ENCODE data around the gene MT1B. TPM values are rescaled to one million over a fixed set of nuclear protein-coding genes. Genes with fewer than 3 reads are reported as not detected.

The MT1B gene
- total RNA-seq, 1 experiment from 2014 or later, result not detected

- BruUV-seq (replicated peaks), result no TSS peak
- Histone ChIP-seq H3K27ac (ENCODE audit: low read depth, low read length) (no peak overlapping the region), H3K4me2 (ENCODE audit: low read length) (peak overlapping the region; percentile 51), H3K36me3 (ENCODE audit: control insufficient read depth in 1 of 2, insufficient read depth in 2 of 2, low read length in 2 of 2) (no peaks in the 10 kb centered on the region), H2AFZ (ENCODE audit: low read depth, low read length, poor library complexity, severe bottlenecking) (peak overlapping the region; percentile 57), H3K79me2 (ENCODE audit: insufficient read depth, low read length) (no peaks in the 10 kb centered on the region), H3K4me3 (replicated peaks in 1 of 2; ENCODE audit: low read depth in 1 of 2, low read length in 2 of 2) (no peak overlapping the region), H3K9ac (ENCODE audit: low read length) (no peak overlapping the region), H3K9me2 (ENCODE audit: insufficient read depth) (no peaks in the 10 kb centered on the region), H4K20me1 (ENCODE audit: insufficient read depth) (no peaks in the 10 kb centered on the region), H3K27me3 (ENCODE audit: insufficient read depth, low read length) (no peaks in the 10 kb centered on the region), H3K4me1 (ENCODE audit: control insufficient read depth in 1 of 2, insufficient read depth in 2 of 2, low read length in 2 of 2) (peaks cover 13 to 32% of the 10 kb centered on the region in 2 experiments; a peak in 3 of 4 replicates), H3K9me3 (ENCODE audit: control insufficient read depth in 1 of 2, insufficient read depth in 1 of 2, low read depth in 1 of 2, low read length in 2 of 2) (no peaks in the 10 kb centered on the region)
- DNase-seq (ENCODE audit: low read depth, low spot score) (no peak), ATAC-seq (no peak)
- ChIA-PET POLR2A (interaction anchor here (0.8 to 1.8 kb wide), 5 partner anchors 24 to 72 kb away, joined by 3 to 6 read pairs (median 4); partner anchors contain the start of genes MT1E and MT2A), CTCF (interaction anchor here (1.4 kb wide), 1 partner anchor 75 kb away, joined by 3 read pairs; no protein-coding TSS in a partner anchor), RAD21 (ENCODE audit: low non-redundant PET in 1 of 2, low total read pairs in 2 of 2, uncharacterized antibody in 2 of 2, unreplicated experiment in 2 of 2) (interaction anchor here in 1 of 2 experiments (0.8 kb wide), 1 partner anchor 52 kb away, joined by 3 read pairs; no protein-coding TSS in a partner anchor)
- no peak for TF ChIP-seq SRF (IDR thresholded peaks at IDR 0.05; ENCODE audit: low read depth)
- intact Hi-C loops (cut with micrococcal nuclease), result no loop called here
Observed at GRCh38 chr16:56679078-56679730, 27.5 kb downstream of the MT1B start.

- ChIA-PET CTCF (interaction anchor here (1.4 kb wide), 1 partner anchor 76 kb away, joined by 3 read pairs; no protein-coding TSS in a partner anchor), POLR2A (interaction anchor here (0.8 to 1.8 kb wide), 5 partner anchors 25 to 73 kb away, joined by 3 to 6 read pairs (median 4); partner anchors contain the start of genes MT1E and MT2A), RAD21 (ENCODE audit: low non-redundant PET in 1 of 2, low total read pairs in 2 of 2, uncharacterized antibody in 2 of 2, unreplicated experiment in 2 of 2) (interaction anchor here in 1 of 2 experiments (0.7 to 0.8 kb wide), 2 partner anchors 53 to 54 kb away, joined by 3 read pairs; partner anchors contain the start of gene MT1E)
- Histone ChIP-seq H3K4me2 (ENCODE audit: low read length) (peak overlapping the region; percentile 51), H2AFZ (ENCODE audit: low read depth, low read length, poor library complexity, severe bottlenecking) (peak overlapping the region; percentile 57), H4K20me1 (ENCODE audit: insufficient read depth) (no peaks in the 10 kb centered on the region), H3K9me2 (ENCODE audit: insufficient read depth) (no peaks in the 10 kb centered on the region), H3K4me3 (replicated peaks in 1 of 2; ENCODE audit: low read depth in 1 of 2, low read length in 2 of 2) (no peak overlapping the region), H3K79me2 (ENCODE audit: insufficient read depth, low read length) (no peaks in the 10 kb centered on the region), H3K27me3 (ENCODE audit: insufficient read depth, low read length) (no peaks in the 10 kb centered on the region), H3K36me3 (ENCODE audit: control insufficient read depth in 1 of 2, insufficient read depth in 2 of 2, low read length in 2 of 2) (no peaks in the 10 kb centered on the region), H3K4me1 (ENCODE audit: control insufficient read depth in 1 of 2, insufficient read depth in 2 of 2, low read length in 2 of 2) (peaks cover 13 to 32% of the 10 kb centered on the region in 2 experiments; a peak in 3 of 4 replicates), H3K9me3 (ENCODE audit: control insufficient read depth in 1 of 2, insufficient read depth in 1 of 2, low read depth in 1 of 2, low read length in 2 of 2) (no peaks in the 10 kb centered on the region), H3K9ac (ENCODE audit: low read length) (no peak overlapping the region), H3K27ac (ENCODE audit: low read depth, low read length) (no peak overlapping the region)
- intact Hi-C loops (cut with micrococcal nuclease), result loop anchor here (5.0 kb wide), 2 partner anchors 53 to 1178 kb away; partner anchors contain the start of gene MT1E
- no TSS peak for BruUV-seq (replicated peaks)
- peak; percentile 65 for DNase-seq (ENCODE audit: low read depth, low spot score)
- ATAC-seq, result peak; percentile 33; the same call in 1 of the 2 replicates
- TF ChIP-seq, protein P1, sequence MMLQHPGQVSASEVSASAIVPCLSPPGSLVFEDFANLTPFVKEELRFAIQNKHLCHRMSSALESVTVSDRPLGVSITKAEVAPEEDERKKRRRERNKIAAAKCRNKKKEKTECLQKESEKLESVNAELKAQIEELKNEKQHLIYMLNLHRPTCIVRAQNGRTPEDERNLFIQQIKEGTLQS (IDR thresholded peaks at IDR 0.05), result no peak
- no peak for TF ChIP-seq POLR2A (IDR thresholded peaks at IDR 0.05; ENCODE audit: borderline replicate concordance, extremely low read depth, insufficient read depth, insufficient read length)
- peak; percentile 76 for TF ChIP-seq SP1 (IDR thresholded peaks at IDR 0.05; ENCODE audit: low read depth)
- 0 out of 2 replicates have a peak, but pooled peaks have one; percentile 34 for TF ChIP-seq SIN3A (IDR thresholded peaks at IDR 0.05; ENCODE audit: low read depth)
- TF ChIP-seq ELF1 (IDR thresholded peaks at IDR 0.05; ENCODE audit: borderline replicate concordance, low read depth), result no peak
- 0 out of 2 replicates have a peak, but pooled peaks have one; percentile 52 for TF ChIP-seq CBX3 (IDR thresholded peaks at IDR 0.05; ENCODE audit: low read depth)
- TF ChIP-seq ZBTB33 (IDR thresholded peaks at IDR 0.05; ENCODE audit: extremely low read depth, insufficient replicate concordance, low read length), result no peak
- no peak for TF ChIP-seq ZFX (IDR thresholded peaks at IDR 0.05)
- no peak for TF ChIP-seq EZH2 (IDR thresholded peaks at IDR 0.05)
- no peak for TF ChIP-seq ZNF274 (IDR thresholded peaks at IDR 0.05; ENCODE audit: low read depth, low read length)
- no peak for TF ChIP-seq EGR1 (IDR thresholded peaks at IDR 0.05; ENCODE audit: low read depth)
- TF ChIP-seq MAX (IDR thresholded peaks at IDR 0.05), result peak; percentile 80
- peak; percentile 68 for TF ChIP-seq FOSL1 (IDR thresholded peaks at IDR 0.05; ENCODE audit: low read depth)
- no peak for TF ChIP-seq RAD21 (IDR thresholded peaks at IDR 0.05; ENCODE audit: low read depth)
- peak; percentile 60 for TF ChIP-seq POLR2AphosphoS5 (IDR thresholded peaks at IDR 0.05; ENCODE audit: low read depth, low read length)
- TF ChIP-seq TCF7L2 (IDR thresholded peaks at IDR 0.05; ENCODE audit: borderline replicate concordance, extremely low read depth, insufficient read depth, insufficient read length), result no peak
- no peak for TF ChIP-seq EZH2phosphoT487 (IDR thresholded peaks at IDR 0.05; ENCODE audit: borderline replicate concordance)
Observed at GRCh38 chr16:56679818-56680217, 28.1 kb downstream of the MT1B start.
